Gastroesophageal sphincter (tissue), 4 donors: ENCODE data around the gene ERF. TPM values are rescaled to one million over a fixed set of nuclear protein-coding genes. Genes with fewer than 3 reads are reported as not detected.

ENCODE experiments used
- ATAC-seq: fragments of 150-250 bp; one replicate; pipeline ENCODE4 v1.9.1; 2016; ENCODE audit warnings: mild to moderate bottlenecking, moderate library complexity
- H3K27ac ChIP-seq, 4 donors: fragments of 200-600 bp; sonication (generic) in 3 of 4; 1 replicate in 3 of 4; 2 replicates in 1 of 4; pipeline ENCODE4 v1.5.1; 2016 to 2019
- H3K27me3 ChIP-seq: fragments of 200-600 bp; sonication (generic); one replicate; pipeline ENCODE4 v1.5.1; 2019
- H3K36me3 ChIP-seq, 2 donors: fragments of 200-600 bp; sonication (generic); one replicate each; pipeline ENCODE4 v1.5.1; 2019; ENCODE audit warnings: control low read depth in 1 of 2
- H3K4me1 ChIP-seq, 3 donors: fragments of 200-600 bp; sonication (generic); 1 replicate in 2 of 3; 2 replicates in 1 of 3; pipeline ENCODE4 v1.5.1; 2016 to 2019; ENCODE audit warnings: control low read depth in 2 of 3
- H3K4me3 ChIP-seq, 2 donors: fragments of 200-600 bp; sonication (generic); one replicate each; pipeline ENCODE4 v1.5.1; 2019; ENCODE audit warnings: mild to moderate bottlenecking in 1 of 2, moderate library complexity in 1 of 2
- H3K9me3 ChIP-seq, 3 donors: fragments of 200-600 bp; sonication (generic); one replicate each; pipeline ENCODE4 v1.5.1; 2017 to 2019; ENCODE audit warnings: control low read depth in 2 of 3
- EP300 ChIP-seq: sonication (generic); formaldehyde crosslinking; IDR thresholded peaks from one replicate; pipeline ENCODE4 v1.6.1; 2017; ENCODE audit warnings: antibody characterized with exemption, mild to moderate bottlenecking
- POLR2A ChIP-seq, 2 donors: fragments of 450-650 bp; IDR thresholded peaks; one replicate each; pipeline ENCODE4 v1.6.1; 2017; ENCODE audit warnings: antibody characterized with exemption in 2 of 2, mild to moderate bottlenecking in 2 of 2, moderate library complexity in 1 of 2
- POLR2AphosphoS5 ChIP-seq: sonication (generic); formaldehyde crosslinking; IDR thresholded peaks from one replicate; pipeline ENCODE4 v1.6.1; 2017; ENCODE audit warnings: antibody characterized with exemption
- WGBS, 2 donors: methylation state at CpG; one replicate each; pipeline ENCODE4 v1.1.5; 2018; ENCODE audit warnings: low coverage in 1 of 2; 5-methylcytosine and 5-hydroxymethylcytosine counted together
- total RNA-seq, 4 donors: library from RNA; depleted of rRNA; stranded (reverse); fragments of >200 nt; gene quantifications; one replicate each; pipeline ENCODE4 v1.1.0, GENCODE V29; 2016
- TF ChIP-seq, protein P1 (sequence below), 4 experiments: fragments of 200-600 bp in 2 of 4; fragments of 450-650 bp in 2 of 4; sonication (generic) in 1 of 4; IDR thresholded peaks; one replicate each; pipeline ENCODE4 v1.5.1; 2017 to 2019; ENCODE audit warnings: antibody characterized with exemption in 4 of 4, mild to moderate bottlenecking in 2 of 4, moderate library complexity in 2 of 4

ERF gene
- total RNA-seq, 4 donors from 2014 or later: 28.4 to 46.4 (median 39.9) TPM

DNA sequence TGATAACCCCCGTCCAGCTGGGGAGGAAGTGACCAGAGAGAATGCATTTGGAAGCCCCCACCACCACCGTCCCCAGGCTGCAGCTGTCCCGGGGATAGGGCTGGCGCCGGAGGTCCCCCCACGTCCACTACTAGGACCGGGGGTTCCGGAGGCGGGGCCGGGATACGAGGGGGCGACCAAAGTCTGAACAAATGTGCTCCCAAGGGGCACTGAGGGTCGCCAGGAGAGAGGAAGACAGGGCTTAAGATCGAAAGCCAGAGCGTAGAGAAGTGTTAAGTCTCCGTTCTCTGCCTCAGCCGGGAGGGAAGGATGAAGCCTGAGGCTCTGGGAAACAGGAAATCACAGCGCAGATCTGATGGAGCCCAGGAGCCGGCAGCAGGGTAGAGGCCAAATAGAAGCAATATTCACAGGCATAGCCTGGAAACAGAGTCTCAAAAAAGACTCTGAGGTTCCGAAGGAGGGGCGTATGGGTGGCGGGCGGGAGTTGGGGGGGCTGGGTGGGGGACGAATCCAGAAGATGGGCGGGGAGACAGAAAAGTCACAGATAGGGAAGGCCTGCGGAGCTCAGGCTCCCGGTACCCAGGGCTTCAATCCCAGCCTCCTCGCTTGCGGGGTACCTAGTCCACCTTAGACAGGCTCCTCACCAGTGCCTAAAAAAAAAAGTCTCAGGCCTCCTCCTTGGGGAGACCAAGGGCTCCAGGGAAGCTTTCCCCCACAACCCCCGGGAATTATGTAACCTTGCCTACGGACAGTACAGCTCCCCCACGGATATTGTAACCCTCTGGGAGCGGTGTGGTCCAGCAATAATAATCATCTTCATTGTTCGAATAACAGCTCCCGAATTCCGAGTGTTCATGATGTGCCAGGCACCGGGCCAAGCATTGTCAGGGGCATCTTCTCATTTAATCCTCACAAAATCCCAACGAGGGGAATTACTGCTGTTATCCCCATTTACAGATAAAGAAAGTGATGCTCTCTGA, 1.1 kb upstream of the ERF start:
- Histone ChIP-seq H3K36me3 (no peaks in the 10 kb centered on the region), H3K9me3 (no peaks in the 10 kb centered on the region), H3K27ac (peak overlapping the region; percentile 95 to 98 (median 98)), H3K4me1 (peaks cover 0 to 45% (median 24%) of the 10 kb centered on the region in 3 donors), H3K4me3 (peak overlapping the region; percentile 72 to 87), H3K27me3 (no peaks in the 10 kb centered on the region)
- 1 to 2% methylated on average over 9 to 18 of the region's 38 CpGs for WGBS, 2 donors
- ATAC-seq: peak; percentile 3
- peak in 1 of 2 donors; percentile 10 for TF ChIP-seq POLR2A (IDR thresholded peaks at IDR 0.05)
- TF ChIP-seq, protein P1, sequence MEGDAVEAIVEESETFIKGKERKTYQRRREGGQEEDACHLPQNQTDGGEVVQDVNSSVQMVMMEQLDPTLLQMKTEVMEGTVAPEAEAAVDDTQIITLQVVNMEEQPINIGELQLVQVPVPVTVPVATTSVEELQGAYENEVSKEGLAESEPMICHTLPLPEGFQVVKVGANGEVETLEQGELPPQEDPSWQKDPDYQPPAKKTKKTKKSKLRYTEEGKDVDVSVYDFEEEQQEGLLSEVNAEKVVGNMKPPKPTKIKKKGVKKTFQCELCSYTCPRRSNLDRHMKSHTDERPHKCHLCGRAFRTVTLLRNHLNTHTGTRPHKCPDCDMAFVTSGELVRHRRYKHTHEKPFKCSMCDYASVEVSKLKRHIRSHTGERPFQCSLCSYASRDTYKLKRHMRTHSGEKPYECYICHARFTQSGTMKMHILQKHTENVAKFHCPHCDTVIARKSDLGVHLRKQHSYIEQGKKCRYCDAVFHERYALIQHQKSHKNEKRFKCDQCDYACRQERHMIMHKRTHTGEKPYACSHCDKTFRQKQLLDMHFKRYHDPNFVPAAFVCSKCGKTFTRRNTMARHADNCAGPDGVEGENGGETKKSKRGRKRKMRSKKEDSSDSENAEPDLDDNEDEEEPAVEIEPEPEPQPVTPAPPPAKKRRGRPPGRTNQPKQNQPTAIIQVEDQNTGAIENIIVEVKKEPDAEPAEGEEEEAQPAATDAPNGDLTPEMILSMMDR (IDR thresholded peaks at IDR 0.05): no peak
- no peak for TF ChIP-seq EP300

DNA sequence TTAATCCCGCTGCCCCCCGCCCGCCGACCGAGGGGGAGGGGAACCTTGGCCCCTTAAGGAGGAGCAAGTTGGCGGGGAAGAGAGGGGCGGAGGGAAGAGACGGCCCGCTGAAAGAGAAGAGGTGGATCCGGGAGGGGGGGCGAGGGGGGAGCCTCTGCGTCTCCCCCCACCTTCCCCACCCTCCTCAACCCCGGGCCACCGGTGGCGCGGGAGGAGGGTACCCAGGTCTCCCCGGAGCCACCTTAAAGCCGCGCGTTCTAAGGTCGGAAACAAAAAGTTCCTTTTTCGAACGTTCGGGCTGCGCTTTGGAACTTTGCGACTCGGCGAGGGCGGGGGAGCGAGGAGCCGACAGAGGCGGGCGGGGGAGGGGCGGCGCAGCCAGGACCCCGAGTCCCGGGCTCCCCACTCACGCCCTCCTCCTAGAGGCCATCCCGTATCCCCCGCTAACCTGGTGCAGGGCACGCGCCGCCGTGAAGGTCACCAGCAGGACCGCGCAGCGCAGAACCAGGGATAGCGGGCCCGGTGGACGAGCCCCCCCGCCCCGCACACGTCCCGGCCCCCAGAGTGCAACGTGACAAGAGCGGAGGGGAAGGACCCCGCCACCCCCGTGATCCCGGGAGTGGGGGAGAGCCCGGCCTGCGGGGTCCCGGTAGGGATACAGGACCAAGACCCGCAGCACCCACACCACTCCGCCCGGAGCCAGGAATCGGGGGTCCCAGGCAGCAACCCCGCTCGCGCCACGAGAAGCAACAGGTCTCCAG, 659 bp downstream of the ERF start:
- TF ChIP-seq, protein P1 (IDR thresholded peaks at IDR 0.05): peak in 1 of 4 experiments; percentile 13
- TF ChIP-seq POLR2AphosphoS5: peak; percentile 38
- no peak for TF ChIP-seq EP300
- peak in 1 of 2 donors; percentile 4 for TF ChIP-seq POLR2A (IDR thresholded peaks at IDR 0.05)
- peak; percentile 32 for ATAC-seq
- H3K4me3 ChIP-seq: peak overlapping the region; percentile 72 to 87
- peaks cover 0 to 8% of the 10 kb centered on the region in 2 donors for H3K36me3 ChIP-seq
- peak overlapping the region; percentile 95 to 98 (median 98) for H3K27ac ChIP-seq
- H3K9me3 ChIP-seq: no peaks in the 10 kb centered on the region
- 0 to 2% methylated on average over 6 to 10 of the region's 70 CpGs for WGBS, 2 donors
- no peaks in the 10 kb centered on the region for H3K27me3 ChIP-seq
- peaks cover 0 to 63% (median 40%) of the 10 kb centered on the region in 3 donors for H3K4me1 ChIP-seq

DNA sequence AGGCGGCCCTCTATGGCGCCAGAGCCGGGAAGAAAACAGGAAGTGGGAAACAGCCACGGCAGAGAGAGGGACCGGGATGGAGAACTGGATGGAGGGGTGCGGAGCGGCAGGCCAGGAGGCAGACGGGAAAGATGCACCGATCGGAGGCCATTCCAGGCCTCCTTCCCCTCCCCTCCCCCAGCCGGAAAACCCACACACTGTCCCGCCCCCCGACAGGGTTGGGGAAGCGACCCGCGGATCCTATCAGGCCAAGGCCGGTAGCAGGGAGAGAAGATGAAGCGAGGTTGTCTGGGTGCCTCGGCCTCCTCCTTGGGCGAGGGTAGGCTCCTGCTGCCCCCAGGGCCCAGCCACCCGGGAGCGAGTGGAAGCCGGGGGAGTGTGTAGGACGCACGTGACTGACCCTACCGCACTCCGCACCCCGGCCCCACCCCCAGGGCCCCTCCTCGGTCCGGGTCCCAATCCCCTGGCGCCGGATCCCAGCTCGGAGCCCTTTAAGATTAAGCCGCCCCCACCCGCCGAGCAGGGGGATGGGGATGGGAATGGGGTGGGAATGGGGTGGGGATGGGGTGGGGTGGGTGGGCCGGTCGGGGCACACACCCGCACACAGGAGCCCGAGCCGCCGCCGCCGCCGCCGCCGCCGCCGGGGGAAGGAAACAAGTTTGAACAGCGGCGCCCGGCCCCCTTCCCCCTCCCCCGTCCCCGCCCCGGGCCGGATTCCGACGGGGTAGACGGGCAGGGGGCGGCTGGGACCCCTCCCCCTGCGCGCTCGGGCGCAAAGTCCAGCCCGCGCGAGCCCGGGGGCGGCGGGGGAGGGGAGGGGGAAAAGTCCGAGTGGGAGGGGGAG, 1.5 kb downstream of the ERF start:
- 0% methylated on average over 18 of the region's 71 CpGs; no CpG with 5 or more reads in 1 of the 2 donors for WGBS, 2 donors
- no peak for TF ChIP-seq EP300
- TF ChIP-seq POLR2AphosphoS5: peak; percentile 18
- peak; percentile 25 to 29 for TF ChIP-seq POLR2A (IDR thresholded peaks at IDR 0.05)
- peak; percentile 15 for ATAC-seq
- H3K27me3 ChIP-seq: no peaks in the 10 kb centered on the region
- H3K36me3 ChIP-seq: peaks cover 0 to 16% of the 10 kb centered on the region in 2 donors
- peak overlapping the region; percentile 95 to 98 (median 98) for H3K27ac ChIP-seq
- H3K4me3 ChIP-seq: peak overlapping the region; percentile 72 to 87
- no peaks in the 10 kb centered on the region for H3K9me3 ChIP-seq
- H3K4me1 ChIP-seq: peaks cover 0 to 71% (median 40%) of the 10 kb centered on the region in 3 donors

GRCh38 chr19:42252365-42253244, 2.3 kb downstream of the ERF start:
- peak overlapping the region; percentile 72 to 87 for H3K4me3 ChIP-seq
- TF ChIP-seq POLR2AphosphoS5 (peak; percentile 8), POLR2A (IDR thresholded peaks at IDR 0.05) (peak in 1 of 2 donors; percentile 10)
- TF ChIP-seq, protein P1 (IDR thresholded peaks at IDR 0.05): no peak
- no peaks in the 10 kb centered on the region for H3K9me3 ChIP-seq
- ATAC-seq: no peak
- peak overlapping the region; percentile 95 to 98 (median 98) for H3K27ac ChIP-seq
- H3K36me3 ChIP-seq: peaks cover 0 to 25% of the 10 kb centered on the region in 2 donors
- 0 to 2% methylated on average over 8 to 14 of the region's 27 CpGs for WGBS, 2 donors
- peaks cover 0 to 80% (median 40%) of the 10 kb centered on the region in 3 donors for H3K4me1 ChIP-seq
- H3K27me3 ChIP-seq: no peaks in the 10 kb centered on the region
